Loucy (cell line): ENCODE results near the gene PHF20.

Source experiments
- CTCF ChIP-seq: fragments of 200-600 bp; sonication (generic); conservative IDR thresholded peaks from 2 replicates; pipeline ENCODE4 v1.5.1; 2014; ENCODE audit warnings: mild to moderate bottlenecking, antibody characterized with exemption, low read length
- EZH2phosphoT487 ChIP-seq: fragments of 200-600 bp; IDR thresholded peaks from 2 replicates; pipeline ENCODE4 v1.6.1; 2018; ENCODE audit warnings: antibody characterized with exemption, mild to moderate bottlenecking, moderate library complexity, borderline replicate concordance

DNA sequence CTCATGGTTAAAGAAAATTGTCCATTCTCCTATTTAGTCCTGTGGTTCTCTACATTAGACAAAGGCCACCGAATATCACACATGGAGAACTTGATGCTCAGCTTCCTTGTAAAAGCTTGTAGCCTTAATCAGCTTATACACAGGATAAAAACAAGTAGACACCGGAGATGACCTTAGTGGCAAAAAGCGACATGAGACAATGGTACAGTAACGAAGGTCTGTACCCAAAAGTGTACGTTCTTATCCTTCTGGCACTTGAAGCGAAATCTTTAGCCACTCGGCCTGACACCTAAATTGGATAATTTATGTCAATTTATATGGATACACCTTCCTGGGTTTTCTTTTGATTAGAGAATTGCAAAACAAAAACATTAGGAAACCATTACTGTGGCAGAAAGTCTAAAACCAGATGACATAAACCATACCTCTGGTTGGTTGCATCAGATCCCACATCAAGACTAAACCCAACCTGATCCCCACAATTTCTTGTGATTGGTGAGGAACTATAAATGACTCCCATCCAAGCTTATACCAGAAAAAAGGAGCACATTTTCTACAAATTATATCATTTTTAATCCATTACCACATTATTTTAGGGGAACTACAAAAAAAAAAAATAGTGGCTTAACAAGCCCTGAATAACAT, 35.9 kb upstream of the PHF20 start:
- TF ChIP-seq CTCF, result no peak
- no peak for TF ChIP-seq EZH2phosphoT487
